Osteocyte (in vitro differentiated cells): ENCODE results near the gene EYA2. TPM values are rescaled to one million over a fixed set of nuclear protein-coding genes. Genes with fewer than 3 reads are reported as not detected.
A peak's percentile ranks its signal among the peaks of the same experiment; 100 is the strongest.

Experiments
- DNase-seq: peaks from one replicate; pipeline ENCODE4 v3.0.0; 2021; ENCODE audit warnings: mixed read lengths; ENCODE audit not compliant: unreplicated experiment; ENCODE audit errors: extremely low spot score
- H3K27ac Mint-ChIP-seq: one replicate; pipeline ENCODE4 v1.8.0; 2021; ENCODE audit warnings: mild to moderate bottlenecking, mixed read lengths; ENCODE audit not compliant: unreplicated experiment
- H3K27me3 Mint-ChIP-seq: one replicate; pipeline ENCODE4 v1.8.0; 2021; ENCODE audit warnings: mixed read lengths; ENCODE audit not compliant: unreplicated experiment
- H3K36me3 Mint-ChIP-seq: one replicate; pipeline ENCODE4 v1.8.0; 2021; ENCODE audit warnings: mixed read lengths; ENCODE audit not compliant: unreplicated experiment
- H3K4me1 Mint-ChIP-seq: one replicate; pipeline ENCODE4 v1.8.0; 2021; ENCODE audit warnings: mixed read lengths; ENCODE audit not compliant: unreplicated experiment
- H3K4me3 Mint-ChIP-seq: one replicate; pipeline ENCODE4 v1.8.0; 2021; ENCODE audit warnings: mild to moderate bottlenecking, moderate library complexity, mixed read lengths; ENCODE audit not compliant: unreplicated experiment
- H3K9me3 Mint-ChIP-seq: one replicate; pipeline ENCODE4 v1.8.0; 2021; ENCODE audit warnings: mixed read lengths; ENCODE audit not compliant: unreplicated experiment
- total RNA-seq: library from RNA; stranded (reverse); gene quantifications from 2 replicates; pipeline ENCODE4 v1.2.1, GENCODE V29; 2021
- TF ChIP-seq, protein P1 (sequence below): fragments of 200-600 bp; sonication (generic); IDR thresholded peaks from 2 replicates; pipeline ENCODE4 v1.5.0; 2021; ENCODE audit warnings: antibody characterized with exemption, mild to moderate bottlenecking, moderate library complexity

Gene EYA2
- total RNA-seq, 1 donor from 2014 or later, result not detected

DNA sequence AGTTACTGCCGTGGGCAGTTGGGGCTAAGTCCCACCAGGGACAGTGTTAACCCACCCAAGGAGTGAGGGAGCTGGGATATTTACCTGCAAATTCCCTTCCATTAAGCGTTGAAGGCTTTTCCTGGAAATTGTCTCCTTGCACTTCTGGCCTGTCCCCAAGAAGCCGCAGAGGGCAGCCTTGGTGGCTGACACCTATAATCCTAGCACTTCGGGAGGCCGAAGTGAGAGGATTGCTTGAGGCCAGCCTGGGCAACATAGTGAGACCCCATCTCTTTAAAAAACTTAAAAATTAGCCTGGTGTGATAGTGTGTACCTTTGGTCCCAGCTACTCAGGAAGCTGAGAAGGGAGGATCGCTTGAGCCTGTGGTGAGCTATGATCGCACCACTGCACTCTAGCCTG is 204.4 kb downstream of the EYA2 start:
- no peak overlapping the region for H3K4me3 Mint-ChIP-seq
- H3K4me1 Mint-ChIP-seq, result no peaks in the 10 kb centered on the region
- peak; percentile 38 for DNase-seq
- H3K27me3 Mint-ChIP-seq, result peaks cover 38% of the 10 kb centered on the region
- TF ChIP-seq, protein P1, sequence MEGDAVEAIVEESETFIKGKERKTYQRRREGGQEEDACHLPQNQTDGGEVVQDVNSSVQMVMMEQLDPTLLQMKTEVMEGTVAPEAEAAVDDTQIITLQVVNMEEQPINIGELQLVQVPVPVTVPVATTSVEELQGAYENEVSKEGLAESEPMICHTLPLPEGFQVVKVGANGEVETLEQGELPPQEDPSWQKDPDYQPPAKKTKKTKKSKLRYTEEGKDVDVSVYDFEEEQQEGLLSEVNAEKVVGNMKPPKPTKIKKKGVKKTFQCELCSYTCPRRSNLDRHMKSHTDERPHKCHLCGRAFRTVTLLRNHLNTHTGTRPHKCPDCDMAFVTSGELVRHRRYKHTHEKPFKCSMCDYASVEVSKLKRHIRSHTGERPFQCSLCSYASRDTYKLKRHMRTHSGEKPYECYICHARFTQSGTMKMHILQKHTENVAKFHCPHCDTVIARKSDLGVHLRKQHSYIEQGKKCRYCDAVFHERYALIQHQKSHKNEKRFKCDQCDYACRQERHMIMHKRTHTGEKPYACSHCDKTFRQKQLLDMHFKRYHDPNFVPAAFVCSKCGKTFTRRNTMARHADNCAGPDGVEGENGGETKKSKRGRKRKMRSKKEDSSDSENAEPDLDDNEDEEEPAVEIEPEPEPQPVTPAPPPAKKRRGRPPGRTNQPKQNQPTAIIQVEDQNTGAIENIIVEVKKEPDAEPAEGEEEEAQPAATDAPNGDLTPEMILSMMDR, result no peak
- H3K9me3 Mint-ChIP-seq, result peaks cover 15% of the 10 kb centered on the region
- H3K36me3 Mint-ChIP-seq, result no peaks in the 10 kb centered on the region
- H3K27ac Mint-ChIP-seq, result no peak overlapping the region

DNA sequence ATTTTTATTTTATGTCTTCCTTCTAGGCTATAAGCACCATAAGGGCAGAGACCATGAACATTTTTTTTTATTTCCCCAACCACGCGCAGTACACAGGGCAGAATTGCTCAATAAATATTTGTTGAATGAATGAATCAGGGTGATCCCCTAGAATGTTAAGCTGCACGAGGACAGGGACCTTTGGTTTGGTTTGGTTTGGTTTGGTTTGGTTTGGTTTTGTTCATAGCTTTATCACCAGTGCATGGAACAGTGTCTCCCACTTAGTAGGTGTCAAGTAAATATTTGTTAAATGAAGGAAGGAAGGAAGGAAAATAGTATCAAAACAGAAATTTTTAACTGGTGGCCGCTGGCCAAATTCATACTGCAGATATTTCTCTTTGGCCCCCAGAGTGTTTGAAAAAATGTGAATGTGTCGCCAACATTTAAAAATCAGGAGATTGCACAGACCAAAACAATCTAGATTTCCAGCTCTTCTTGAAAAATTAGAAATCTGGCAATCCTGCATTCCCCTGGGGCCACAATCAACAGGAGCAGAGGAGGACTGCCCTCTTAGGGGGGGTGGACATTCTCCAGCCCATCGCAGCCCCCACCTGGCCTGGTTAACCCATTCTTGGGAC is 205.3 kb downstream of the EYA2 start:
- Mint-ChIP-seq H3K36me3 (no peaks in the 10 kb centered on the region), H3K27ac (no peak overlapping the region), H3K4me1 (no peaks in the 10 kb centered on the region), H3K4me3 (no peak overlapping the region), H3K9me3 (peaks cover 15% of the 10 kb centered on the region), H3K27me3 (peaks cover 34% of the 10 kb centered on the region)
- peak; percentile 6 for DNase-seq
- TF ChIP-seq, protein P1, result no peak

DNA sequence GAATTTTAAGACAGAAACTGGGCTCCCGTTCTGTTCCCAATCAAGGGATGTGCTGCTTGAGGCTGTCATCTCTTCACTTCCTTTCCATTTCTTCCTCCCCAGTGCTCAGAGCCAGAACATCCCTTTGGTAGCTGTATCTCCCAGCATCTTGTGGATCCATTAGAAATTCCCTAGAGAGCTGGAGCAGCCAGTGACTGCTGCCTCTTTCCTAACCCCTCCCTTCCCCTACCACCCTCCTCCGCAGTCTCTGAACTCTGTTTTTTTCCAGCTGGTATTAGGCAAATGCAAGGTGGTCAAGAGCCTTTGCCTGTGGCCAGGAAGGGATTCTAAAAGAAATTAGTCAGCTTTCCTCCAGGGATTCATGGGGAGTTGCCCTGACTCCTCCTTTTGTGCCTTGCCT is 208.0 kb downstream of the EYA2 start:
- TF ChIP-seq, protein P1, result no peak
- DNase-seq, result peak; percentile 17
- H3K27ac Mint-ChIP-seq, result no peak overlapping the region
- H3K4me3 Mint-ChIP-seq, result no peak overlapping the region
- H3K4me1 Mint-ChIP-seq, result no peaks in the 10 kb centered on the region
- no peaks in the 10 kb centered on the region for H3K36me3 Mint-ChIP-seq
- H3K27me3 Mint-ChIP-seq, result peaks cover 29% of the 10 kb centered on the region
- H3K9me3 Mint-ChIP-seq, result no peaks in the 10 kb centered on the region

DNA sequence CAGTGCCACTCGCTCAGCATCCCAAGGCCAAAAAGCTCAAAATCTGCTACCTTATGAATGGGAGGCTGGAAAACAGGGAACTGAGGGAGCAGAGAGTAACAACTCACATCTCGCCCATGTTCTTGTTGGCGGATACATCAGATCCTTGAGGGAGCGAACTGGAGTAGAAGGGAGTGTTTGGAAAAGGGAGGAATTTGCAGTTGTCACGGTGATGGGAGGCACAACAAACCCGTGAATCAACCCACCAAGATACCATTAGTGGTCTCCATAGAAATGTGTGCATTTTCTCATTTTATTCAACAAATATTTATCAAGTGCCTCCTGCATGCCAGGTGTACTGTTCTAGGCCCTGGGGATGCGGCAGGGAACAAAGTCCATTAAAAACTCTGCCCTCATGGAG is 212.1 kb downstream of the EYA2 start:
- Mint-ChIP-seq H3K9me3 (peaks cover 4% of the 10 kb centered on the region), H3K27me3 (peaks cover 23% of the 10 kb centered on the region), H3K4me1 (no peaks in the 10 kb centered on the region), H3K36me3 (no peaks in the 10 kb centered on the region), H3K27ac (no peak overlapping the region), H3K4me3 (no peak overlapping the region)
- TF ChIP-seq, protein P1, result no peak
- no peak for DNase-seq

DNA sequence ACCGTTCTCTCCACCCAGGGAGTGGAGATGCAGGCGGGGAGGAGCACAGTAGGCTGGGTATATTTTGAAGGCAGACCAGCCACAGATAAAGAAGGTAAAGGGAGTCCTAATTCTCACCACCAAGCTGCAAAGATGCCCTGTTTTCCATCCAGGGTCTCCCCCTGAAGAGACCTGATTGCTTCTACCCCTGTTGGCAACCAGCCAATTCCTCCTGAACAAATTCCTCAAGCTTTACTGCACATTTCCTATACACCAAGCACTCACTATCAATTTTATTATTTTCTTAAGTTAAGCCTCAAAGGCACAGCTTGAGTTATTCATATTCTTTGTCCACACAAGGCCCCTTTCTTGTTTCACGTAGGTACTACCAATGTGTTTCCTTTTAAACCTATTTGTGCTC is 214.4 kb downstream of the EYA2 start:
- no peak overlapping the region for H3K27ac Mint-ChIP-seq
- H3K4me1 Mint-ChIP-seq, result no peaks in the 10 kb centered on the region
- DNase-seq, result no peak
- no peak overlapping the region for H3K4me3 Mint-ChIP-seq
- TF ChIP-seq, protein P1, result no peak
- H3K9me3 Mint-ChIP-seq, result peaks cover 4% of the 10 kb centered on the region
- H3K36me3 Mint-ChIP-seq, result no peaks in the 10 kb centered on the region
- peaks cover 13% of the 10 kb centered on the region for H3K27me3 Mint-ChIP-seq
